ENCODE data around the gene WIPF1.
A peak's percentile ranks its signal among the peaks of the same experiment; 100 is the strongest.

The WIPF1 gene

GRCh38 chr2:174618179-174618578, 20.6 kb upstream of the WIPF1 start:
- no peak for DNase-seq

- no peak for DNase-seq
Measured at GRCh38 chr2:174617718-174618117, 20.1 kb upstream of the WIPF1 start.

- no peak for DNase-seq
Measured at GRCh38 chr2:174617120-174617519, 19.5 kb upstream of the WIPF1 start.

GRCh38 chr2:174615871-174616436, 18.4 kb upstream of the WIPF1 start:
- DNase-seq = peak; percentile 17

- no peak for DNase-seq
Measured at GRCh38 chr2:174614261-174614660, 16.7 kb upstream of the WIPF1 start.

- DNase-seq = no peak
Measured at GRCh38 chr2:174613531-174613930, 15.9 kb upstream of the WIPF1 start.

GRCh38 chr2:174612970-174613369, 15.4 kb upstream of the WIPF1 start:
- DNase-seq = no peak

- no peak for DNase-seq
Measured at GRCh38 chr2:174611854-174612253, 14.2 kb upstream of the WIPF1 start.

GRCh38 chr2:174611006-174611405, 13.4 kb upstream of the WIPF1 start:
- DNase-seq = no peak

GRCh38 chr2:174610243-174610995, 12.8 kb upstream of the WIPF1 start:
- no peak for DNase-seq

- DNase-seq = no peak
Measured at GRCh38 chr2:174609261-174609660, 11.7 kb upstream of the WIPF1 start.

- DNase-seq = no peak
Measured at GRCh38 chr2:174608866-174609214, 11.2 kb upstream of the WIPF1 start.

- DNase-seq = no peak
Measured at GRCh38 chr2:174607989-174608865, 10.6 kb upstream of the WIPF1 start.

- no peak for DNase-seq
Measured at GRCh38 chr2:174607584-174607983, 10.0 kb upstream of the WIPF1 start.

GRCh38 chr2:174606336-174606735, 8.7 kb upstream of the WIPF1 start:
- no peak for DNase-seq

GRCh38 chr2:174605687-174606086, 8.1 kb upstream of the WIPF1 start:
- DNase-seq = no peak

GRCh38 chr2:174603280-174603679, 5.7 kb upstream of the WIPF1 start:
- no peak for DNase-seq

- no peak for DNase-seq
Measured at GRCh38 chr2:174602745-174603144, 5.1 kb upstream of the WIPF1 start.

- no peak for DNase-seq
Measured at GRCh38 chr2:174600349-174600748, 2.7 kb upstream of the WIPF1 start.

GRCh38 chr2:174599310-174599921, 1.8 kb upstream of the WIPF1 start:
- DNase-seq = no peak

GRCh38 chr2:174597009-174597344, 627 bp downstream of the WIPF1 start:
- no peak for DNase-seq

GRCh38 chr2:174595891-174596397, 1.7 kb downstream of the WIPF1 start:
- DNase-seq = no peak

- DNase-seq = no peak
Measured at GRCh38 chr2:174595116-174595809, 2.3 kb downstream of the WIPF1 start.

Data from T1000 (cell line).